Measurements from ENCODE around the gene THRAP3. TPM values are rescaled to one million over a fixed set of nuclear protein-coding genes. Genes with fewer than 3 reads are reported as not detected.

Gene THRAP3
- total and polyA plus RNA-seq, 9 of the 15 experiments (the other 6 are each of a cell fraction or from before 2014, with no cell fraction given), result 66.2 to 135 (median 113) TPM

GRCh38 chr1:36206323-36206858, 17.9 kb upstream of the THRAP3 start (continued):
- TF ChIP-seq ATF4 (CRISPR knock-in tag; IDR thresholded peaks at IDR 0.05), result no peak
- no peak for TF ChIP-seq ZBED1 (IDR thresholded peaks at IDR 0.05)
- no peak for TF ChIP-seq HLTF (IDR thresholded peaks at IDR 0.05)

DNA sequence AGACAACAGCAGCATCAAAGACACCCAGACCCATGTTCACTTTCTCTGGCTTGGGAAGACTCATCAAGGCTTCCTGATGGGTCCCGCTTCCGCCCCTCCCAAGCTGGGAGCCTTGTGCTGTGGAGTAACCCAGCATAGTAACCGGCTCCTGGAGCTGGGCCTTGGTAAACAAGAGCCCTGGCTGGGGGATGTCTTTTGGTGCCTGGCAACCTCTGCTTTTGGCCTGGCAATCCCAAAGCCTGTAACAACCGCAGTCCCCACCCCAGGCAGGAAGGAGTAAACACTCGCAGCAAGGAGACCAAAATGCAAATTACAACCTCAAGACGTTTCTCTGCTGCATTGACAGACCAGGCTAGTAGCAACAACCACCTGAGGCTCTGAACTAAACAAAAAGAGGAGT, 16.9 kb upstream of the THRAP3 start:
- Histone ChIP-seq H3K27ac (ENCODE audit: extremely low read depth, low read depth, low read length) (no peak overlapping the region), H4K20me1 (replicated peaks; ENCODE audit: control insufficient read depth, insufficient read depth, low read length) (no peaks in the 10 kb centered on the region), H3K9me3 (replicated peaks; ENCODE audit: control insufficient read depth, insufficient read depth, low read depth, low read length) (no peaks in the 10 kb centered on the region), H3K27me3 (ENCODE audit: control insufficient read depth in 2 of 2, insufficient read depth in 2 of 2, low read length in 2 of 2) (no peaks in the 10 kb centered on the region), H3K36me3 (ENCODE audit: control insufficient read depth, insufficient read depth, low read length) (no peaks in the 10 kb centered on the region), H3K9me1 (ENCODE audit: control insufficient read depth, insufficient read depth, low read length) (no peaks in the 10 kb centered on the region), H2AFZ (ENCODE audit: low read depth, low read length) (peak overlapping the region; percentile 54; the same call in 1 of the 2 replicates), H3K4me3 (no peak overlapping the region), H3K4me1 (replicated peaks in 1 of 2; ENCODE audit: control insufficient read depth in 2 of 2, insufficient read depth in 2 of 2, low read length in 2 of 2) (peaks cover 2% of the 10 kb centered on the region in 2 experiments; a peak in 2 of 5 replicates), H3K9ac (ENCODE audit: insufficient read depth in 1 of 2, low read depth in 2 of 2, low read length in 2 of 2) (peak overlapping the region in 1 of 2 experiments; percentile 15; a peak in 1 of 4 replicates), H3K4me2 (ENCODE audit: insufficient read depth, low read length) (no peak overlapping the region), H3K79me2 (ENCODE audit: control insufficient read depth, insufficient read depth, low read length) (no peaks in the 10 kb centered on the region)
- WGBS (ENCODE audit: insufficient coverage, low coverage, missing lambda C conversion rate), result 62% methylated on average over 6 of the region's 6 CpGs
- in situ Hi-C loops (cut with MboI), result no loop called here
- ATAC-seq (no peak; the same call in 2 of the 3 replicates), DNase-seq (ENCODE audit: extremely low read depth in 1 of 4, low spot score in 3 of 4) (peak in 1 of 4 experiments; percentile 5), FAIRE-seq (no peak)
- ChIA-PET POLR2A (interaction anchor here (0.8 kb wide), 1 partner anchor 55 kb away, joined by 3 read pairs; no protein-coding TSS in a partner anchor), CTCF (ENCODE audit: low intra/inter-chr PET ratio) (no interaction called here)
- intact Hi-C loops (cut with micrococcal nuclease), result no loop called here
- BruUV-seq (replicated peaks), result no TSS peak
- TF ChIP-seq ZNF253 (CRISPR knock-in tag; conservative IDR thresholded peaks at IDR 0.05) (no peak), RBM22 (IDR thresholded peaks at IDR 0.05; ENCODE audit: low read depth, low read length, poor library complexity, severe bottlenecking) (no peak), ETS2 (tag; IDR thresholded peaks at IDR 0.05; ENCODE audit: borderline replicate concordance, poor library complexity, severe bottlenecking) (no peak), MEIS2 (IDR thresholded peaks at IDR 0.05; ENCODE audit: partially characterized antibody) (no peak), ATF6 (CRISPR knock-in tag; IDR thresholded peaks at IDR 0.05) (no peak), SMARCC2 (IDR thresholded peaks at IDR 0.05; ENCODE audit: low read depth) (no peak), ZNF589 (CRISPR knock-in tag; IDR thresholded peaks at IDR 0.05; ENCODE audit: low read depth) (no peak), MAFK (IDR thresholded peaks at IDR 0.05; ENCODE audit: low read length) (no peak)
- TF ChIP-seq, protein P1, sequence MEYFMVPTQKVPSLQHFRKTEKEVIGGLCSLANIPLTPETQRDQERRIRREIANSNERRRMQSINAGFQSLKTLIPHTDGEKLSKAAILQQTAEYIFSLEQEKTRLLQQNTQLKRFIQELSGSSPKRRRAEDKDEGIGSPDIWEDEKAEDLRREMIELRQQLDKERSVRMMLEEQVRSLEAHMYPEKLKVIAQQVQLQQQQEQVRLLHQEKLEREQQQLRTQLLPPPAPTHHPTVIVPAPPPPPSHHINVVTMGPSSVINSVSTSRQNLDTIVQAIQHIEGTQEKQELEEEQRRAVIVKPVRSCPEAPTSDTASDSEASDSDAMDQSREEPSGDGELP (CRISPR knock-in tag; IDR thresholded peaks at IDR 0.05; ENCODE audit: borderline replicate concordance), result no peak

All from K562 (cell line).